OCI-LY1 (cell line): ENCODE data around the gene HSPA12A.

ENCODE experiments used
- H2AFZ ChIP-seq: fragments of 200-600 bp; sonication (generic), shearing (Covaris generic); 2 replicates; pipeline ENCODE4 v1.6.0; 2014; ENCODE audit warnings: antibody characterized with exemption, mild to moderate bottlenecking, low read length
- H3F3A ChIP-seq: fragments of 200-600 bp; sonication (generic), shearing (Covaris generic); 2 replicates; pipeline ENCODE4 v1.6.0; 2014; ENCODE audit warnings: mild to moderate bottlenecking, antibody characterized with exemption, low read length, moderate library complexity; ENCODE audit not compliant: insufficient read depth
- H3K27ac ChIP-seq: fragments of 200-600 bp; sonication (generic); 2 replicates; pipeline ENCODE4 v1.5.1; 2014; ENCODE audit warnings: low read length, mixed run types, mild to moderate bottlenecking, low read depth; ENCODE audit not compliant: poor library complexity, severe bottlenecking
- H3K27me3 ChIP-seq: fragments of 200-600 bp; sonication (generic); 2 replicates; pipeline ENCODE4 v1.6.0; 2014; ENCODE audit warnings: antibody characterized with exemption, mild to moderate bottlenecking, low read length, moderate library complexity; ENCODE audit not compliant: insufficient read depth
- H3K36me3 ChIP-seq: fragments of 200-600 bp; sonication (generic); 2 replicates; pipeline ENCODE4 v1.6.1; 2014; ENCODE audit warnings: mild to moderate bottlenecking, antibody characterized with exemption, low read length, moderate library complexity, mixed read lengths; ENCODE audit not compliant: insufficient read depth
- H3K4me1 ChIP-seq: fragments of 200-600 bp; sonication (generic); 2 replicates; pipeline ENCODE4 v1.5.1; 2014; ENCODE audit warnings: mild to moderate bottlenecking, low read length, moderate library complexity; ENCODE audit not compliant: insufficient read depth, severe bottlenecking
- H3K4me2 ChIP-seq: fragments of 200-600 bp; sonication (generic), shearing (Covaris generic); 2 replicates; pipeline ENCODE4 v1.6.1; 2014; ENCODE audit warnings: low read length
- H3K4me3 ChIP-seq: fragments of 200-600 bp; sonication (generic); 2 replicates; pipeline ENCODE4 v1.5.1; 2014; ENCODE audit warnings: low read length, low read depth, mild to moderate bottlenecking, mixed read lengths; ENCODE audit not compliant: poor library complexity, severe bottlenecking
- H3K79me2 ChIP-seq: fragments of 200-600 bp; shearing (Covaris generic); 2 replicates; pipeline ENCODE4 v1.6.1; 2016; ENCODE audit warnings: mixed run types, low read length, mixed read lengths; ENCODE audit not compliant: insufficient read depth
- H3K9ac ChIP-seq: fragments of 200-600 bp; sonication (generic), shearing (Covaris generic); 2 replicates; pipeline ENCODE4 v1.6.1; 2014; ENCODE audit warnings: mild to moderate bottlenecking, low read length, mixed read lengths
- H3K9me2 ChIP-seq: fragments of 200-600 bp; sonication (generic), shearing (Covaris generic); 2 replicates; pipeline ENCODE4 v1.6.1; 2014; ENCODE audit warnings: low read depth, mild to moderate bottlenecking, low read length, mixed read lengths
- H3K9me3 ChIP-seq: fragments of 200-600 bp; shearing (Covaris generic); 2 replicates; pipeline ENCODE4 v1.6.1; 2014; ENCODE audit warnings: low read length, mixed read lengths
- H4K20me1 ChIP-seq: fragments of 200-600 bp; sonication (generic), shearing (Covaris generic); 2 replicates; pipeline ENCODE4 v1.6.0; 2016; ENCODE audit warnings: mild to moderate bottlenecking, low read length; ENCODE audit not compliant: insufficient read depth
- CTCF ChIP-seq: fragments of 200-600 bp; sonication (generic), shearing (Covaris generic); IDR thresholded peaks from 2 replicates; pipeline ENCODE4 v1.5.1; 2017; ENCODE audit warnings: mild to moderate bottlenecking, antibody characterized with exemption, low read length, moderate library complexity, mixed read lengths
- EZH2 ChIP-seq: fragments of 200-600 bp; sonication (generic), shearing (Covaris generic); IDR thresholded peaks from 2 replicates; pipeline ENCODE4 v1.8.0; 2017; ENCODE audit warnings: borderline replicate concordance, mixed run types, mild to moderate bottlenecking, antibody characterized with exemption, low read length, moderate library complexity, mixed read lengths

The HSPA12A gene

GRCh38 chr10:116687633-116688032 is 54.7 kb downstream of the HSPA12A start:
- Histone ChIP-seq H3K9me3 (no peaks in the 10 kb centered on the region), H3K27ac (no peak overlapping the region), H3K4me2 (no peak overlapping the region), H3K36me3 (no peaks in the 10 kb centered on the region), H3K9ac (no peak overlapping the region), H3F3A (no peaks in the 10 kb centered on the region), H3K4me3 (no peak overlapping the region), H3K27me3 (no peaks in the 10 kb centered on the region), H3K79me2 (no peaks in the 10 kb centered on the region), H4K20me1 (no peaks in the 10 kb centered on the region), H3K4me1 (no peaks in the 10 kb centered on the region), H3K9me2 (no peaks in the 10 kb centered on the region), H2AFZ (no peak overlapping the region)
- TF ChIP-seq EZH2: no peak
- TF ChIP-seq CTCF: no peak

GRCh38 chr10:116686632-116687031 is 55.7 kb downstream of the HSPA12A start:
- H3K9me2 ChIP-seq: no peaks in the 10 kb centered on the region
- H3K4me2 ChIP-seq: no peak overlapping the region
- H4K20me1 ChIP-seq: no peaks in the 10 kb centered on the region
- no peaks in the 10 kb centered on the region for H3K27me3 ChIP-seq
- H3K4me3 ChIP-seq: no peak overlapping the region
- no peak overlapping the region for H3K9ac ChIP-seq
- no peaks in the 10 kb centered on the region for H3F3A ChIP-seq
- H3K79me2 ChIP-seq: no peaks in the 10 kb centered on the region
- H3K27ac ChIP-seq: no peak overlapping the region
- H2AFZ ChIP-seq: no peak overlapping the region
- no peaks in the 10 kb centered on the region for H3K4me1 ChIP-seq
- no peaks in the 10 kb centered on the region for H3K9me3 ChIP-seq
- TF ChIP-seq EZH2 (no peak), CTCF (no peak)
- H3K36me3 ChIP-seq: no peaks in the 10 kb centered on the region

GRCh38 chr10:116685807-116686206 is 56.6 kb downstream of the HSPA12A start:
- H3K9ac ChIP-seq: no peak overlapping the region
- no peak overlapping the region for H2AFZ ChIP-seq
- H3K4me2 ChIP-seq: no peak overlapping the region
- H3K9me2 ChIP-seq: no peaks in the 10 kb centered on the region
- no peaks in the 10 kb centered on the region for H4K20me1 ChIP-seq
- no peak for TF ChIP-seq CTCF
- no peak for TF ChIP-seq EZH2
- H3K4me3 ChIP-seq: no peak overlapping the region
- no peak overlapping the region for H3K27ac ChIP-seq
- no peaks in the 10 kb centered on the region for H3F3A ChIP-seq
- H3K27me3 ChIP-seq: no peaks in the 10 kb centered on the region
- H3K36me3 ChIP-seq: no peaks in the 10 kb centered on the region
- H3K79me2 ChIP-seq: no peaks in the 10 kb centered on the region
- H3K9me3 ChIP-seq: no peaks in the 10 kb centered on the region
- no peaks in the 10 kb centered on the region for H3K4me1 ChIP-seq
